Suprapubic skin (tissue), 4 donors: ENCODE data around the gene NAT9. TPM values are rescaled to one million over a fixed set of nuclear protein-coding genes. Genes with fewer than 3 reads are reported as not detected.

Experiments used
- DNase-seq, 2 donors: peaks; one replicate each; pipeline ENCODE4 v3.0.0-alpha.2; 2019; ENCODE audit warnings: low spot score in 2 of 2
- H3K27ac ChIP-seq: fragments of 200-600 bp; sonication (generic); one replicate; pipeline ENCODE4 v1.5.1; 2019
- H3K27me3 ChIP-seq: fragments of 200-600 bp; sonication (generic); one replicate; pipeline ENCODE4 v1.5.1; 2019
- H3K36me3 ChIP-seq: fragments of 200-600 bp; sonication (generic); one replicate; pipeline ENCODE4 v1.5.1; 2019
- H3K4me1 ChIP-seq: fragments of 200-600 bp; sonication (generic); one replicate; pipeline ENCODE4 v1.5.1; 2019
- H3K4me3 ChIP-seq: fragments of 200-600 bp; sonication (generic); one replicate; pipeline ENCODE4 v1.5.1; 2019; ENCODE audit warnings: mild to moderate bottlenecking
- H3K9me3 ChIP-seq: fragments of 200-600 bp; sonication (generic); one replicate; pipeline ENCODE4 v1.5.1; 2019
- CTCF ChIP-seq, 2 donors: fragments of 200-600 bp in 1 of 2; fragments of 450-650 bp in 1 of 2; sonication (generic) in 1 of 2; IDR thresholded peaks; one replicate each; pipeline ENCODE4 v1.5.1; 2016 to 2019; ENCODE audit warnings: antibody characterized with exemption in 2 of 2, mild to moderate bottlenecking in 1 of 2, moderate library complexity in 1 of 2
- EP300 ChIP-seq: sonication (generic); formaldehyde crosslinking; IDR thresholded peaks from one replicate; pipeline ENCODE4 v1.6.1; 2017; ENCODE audit warnings: antibody characterized with exemption
- POLR2A ChIP-seq, 2 donors: fragments of 450-650 bp; IDR thresholded peaks; one replicate each; pipeline ENCODE4 v1.6.1; 2017; ENCODE audit warnings: antibody characterized with exemption in 2 of 2, mild to moderate bottlenecking in 2 of 2, moderate library complexity in 2 of 2
- POLR2AphosphoS5 ChIP-seq, 3 donors: sonication (generic); formaldehyde crosslinking; IDR thresholded peaks; one replicate each; pipeline ENCODE4 v1.6.1; 2017; ENCODE audit warnings: antibody characterized with exemption in 3 of 3
- WGBS: methylation state at CpG from one replicate; pipeline ENCODE4 v1.1.5; 2018; 5-methylcytosine and 5-hydroxymethylcytosine counted together
- total RNA-seq, 4 donors: library from RNA; depleted of rRNA; stranded (reverse); fragments of >200 nt; gene quantifications; one replicate each; pipeline ENCODE4 v1.1.0, GENCODE V29; 2016

NAT9 gene
- total RNA-seq, 4 donors from 2014 or later = 21.0 to 32.7 (median 24.4) TPM

GRCh38 chr17:74733365-74734122, 42.6 kb downstream of the NAT9 start:
- Histone ChIP-seq H3K27ac (no peak overlapping the region), H3K9me3 (no peaks in the 10 kb centered on the region), H3K4me1 (peaks cover 24% of the 10 kb centered on the region), H3K4me3 (no peak overlapping the region), H3K27me3 (peaks cover 44% of the 10 kb centered on the region), H3K36me3 (no peaks in the 10 kb centered on the region)
- TF ChIP-seq CTCF (IDR thresholded peaks at IDR 0.05) = no peak
- no peak for TF ChIP-seq POLR2A (IDR thresholded peaks at IDR 0.05)
- TF ChIP-seq EP300 = no peak
- no peak for TF ChIP-seq POLR2AphosphoS5 (IDR thresholded peaks at IDR 0.05)
- WGBS = 60% methylated on average over 9 of the region's 9 CpGs
- no peak for DNase-seq

GRCh38 chr17:74732042-74732867, 43.9 kb downstream of the NAT9 start:
- Histone ChIP-seq H3K4me3 (no peak overlapping the region), H3K27ac (no peak overlapping the region), H3K4me1 (peaks cover 11% of the 10 kb centered on the region), H3K36me3 (no peaks in the 10 kb centered on the region), H3K27me3 (peaks cover 31% of the 10 kb centered on the region), H3K9me3 (no peaks in the 10 kb centered on the region)
- TF ChIP-seq POLR2AphosphoS5 (IDR thresholded peaks at IDR 0.05) (no peak), CTCF (IDR thresholded peaks at IDR 0.05) (no peak), EP300 (no peak), POLR2A (IDR thresholded peaks at IDR 0.05) (no peak)
- no peak for DNase-seq
- 80% methylated on average over 12 of the region's 12 CpGs for WGBS

GRCh38 chr17:74731347-74731605, 44.9 kb downstream of the NAT9 start:
- Histone ChIP-seq H3K4me3 (no peak overlapping the region), H3K4me1 (peaks cover 1% of the 10 kb centered on the region), H3K27ac (no peak overlapping the region), H3K36me3 (no peaks in the 10 kb centered on the region), H3K9me3 (no peaks in the 10 kb centered on the region), H3K27me3 (peaks cover 22% of the 10 kb centered on the region)
- TF ChIP-seq POLR2A (IDR thresholded peaks at IDR 0.05) (no peak), POLR2AphosphoS5 (IDR thresholded peaks at IDR 0.05) (no peak), EP300 (no peak)
- WGBS = 88% methylated on average over 4 of the region's 4 CpGs
- no peak for DNase-seq

GRCh38 chr17:74730491-74731346, 45.4 kb downstream of the NAT9 start:
- Histone ChIP-seq H3K9me3 (no peaks in the 10 kb centered on the region), H3K4me1 (no peaks in the 10 kb centered on the region), H3K36me3 (no peaks in the 10 kb centered on the region), H3K27ac (no peak overlapping the region), H3K27me3 (peaks cover 16% of the 10 kb centered on the region), H3K4me3 (no peak overlapping the region)
- no peak for DNase-seq
- TF ChIP-seq EP300 = no peak
- no peak for TF ChIP-seq POLR2A (IDR thresholded peaks at IDR 0.05)
- TF ChIP-seq POLR2AphosphoS5 (IDR thresholded peaks at IDR 0.05) = no peak
- no peak for TF ChIP-seq CTCF (IDR thresholded peaks at IDR 0.05)
- 85% methylated on average over 13 of the region's 16 CpGs for WGBS

GRCh38 chr17:74729866-74730265, 46.3 kb downstream of the NAT9 start:
- H3K9me3 ChIP-seq = no peaks in the 10 kb centered on the region
- no peak overlapping the region for H3K4me3 ChIP-seq
- peaks cover 11% of the 10 kb centered on the region for H3K27me3 ChIP-seq
- H3K27ac ChIP-seq = no peak overlapping the region
- no peak for DNase-seq
- H3K36me3 ChIP-seq = no peaks in the 10 kb centered on the region
- H3K4me1 ChIP-seq = no peaks in the 10 kb centered on the region
- TF ChIP-seq EP300 (no peak), CTCF (IDR thresholded peaks at IDR 0.05) (no peak), POLR2A (IDR thresholded peaks at IDR 0.05) (no peak), POLR2AphosphoS5 (IDR thresholded peaks at IDR 0.05) (no peak)
- WGBS = 90% methylated on average over 15 of the region's 15 CpGs
